HL-60 (cell line): ENCODE measurements around the gene DIRAS2.

ENCODE experiments used
- CTCF ChIP-seq: IDR thresholded peaks from one replicate; pipeline ENCODE4 v1.5.1; 2011; ENCODE audit warnings: low read length, control low read depth, inconsistent platforms; ENCODE audit not compliant: insufficient read depth
- GABPA ChIP-seq: IDR thresholded peaks from 2 replicates; pipeline ENCODE4 v1.6.1; 2012; ENCODE audit warnings: low read depth
- POLR2AphosphoS5 ChIP-seq: IDR thresholded peaks from 2 replicates; pipeline ENCODE4 v1.6.1; 2012; ENCODE audit warnings: low read depth
- REST ChIP-seq: IDR thresholded peaks from 2 replicates; pipeline ENCODE4 v1.6.1; 2012; ENCODE audit warnings: low read depth; ENCODE audit not compliant: insufficient replicate concordance

- no peak for TF ChIP-seq CTCF
- TF ChIP-seq POLR2AphosphoS5 = no peak
- TF ChIP-seq REST = no peak
- TF ChIP-seq GABPA = no peak
These were observed 638 bp downstream of the DIRAS2 start for GRCh38 chr9:90641884-90642487.
